ENCODE results near the gene SETBP1. TPM values are rescaled to one million over a fixed set of nuclear protein-coding genes. Genes with fewer than 3 reads are reported as not detected.
A peak's percentile ranks its signal among the peaks of the same experiment; 100 is the strongest.

SETBP1 gene
- total RNA-seq: 10 to 100 TPM; 16.4 to 24.1 (median 19.8) TPM
- 2.0 TPM for polyA plus RNA-seq
- long read RNA-seq, donor 1, partial matches to known transcripts: 2 of 5 reads
- long read RNA-seq, donor 1, other reads (novel, unspliced or antisense): 3 of 5 reads
- long read RNA-seq, donor 2: 0 reads
- long read RNA-seq, donor 3, partial matches to known transcripts: 2 of 6 reads
- long read RNA-seq, donor 3, other reads (novel, unspliced or antisense): 4 of 6 reads
- long read RNA-seq, donor 4, partial matches to known transcripts: 0 of 1 reads
- long read RNA-seq, donor 4, other reads (novel, unspliced or antisense): 1 of 1 reads

DNA sequence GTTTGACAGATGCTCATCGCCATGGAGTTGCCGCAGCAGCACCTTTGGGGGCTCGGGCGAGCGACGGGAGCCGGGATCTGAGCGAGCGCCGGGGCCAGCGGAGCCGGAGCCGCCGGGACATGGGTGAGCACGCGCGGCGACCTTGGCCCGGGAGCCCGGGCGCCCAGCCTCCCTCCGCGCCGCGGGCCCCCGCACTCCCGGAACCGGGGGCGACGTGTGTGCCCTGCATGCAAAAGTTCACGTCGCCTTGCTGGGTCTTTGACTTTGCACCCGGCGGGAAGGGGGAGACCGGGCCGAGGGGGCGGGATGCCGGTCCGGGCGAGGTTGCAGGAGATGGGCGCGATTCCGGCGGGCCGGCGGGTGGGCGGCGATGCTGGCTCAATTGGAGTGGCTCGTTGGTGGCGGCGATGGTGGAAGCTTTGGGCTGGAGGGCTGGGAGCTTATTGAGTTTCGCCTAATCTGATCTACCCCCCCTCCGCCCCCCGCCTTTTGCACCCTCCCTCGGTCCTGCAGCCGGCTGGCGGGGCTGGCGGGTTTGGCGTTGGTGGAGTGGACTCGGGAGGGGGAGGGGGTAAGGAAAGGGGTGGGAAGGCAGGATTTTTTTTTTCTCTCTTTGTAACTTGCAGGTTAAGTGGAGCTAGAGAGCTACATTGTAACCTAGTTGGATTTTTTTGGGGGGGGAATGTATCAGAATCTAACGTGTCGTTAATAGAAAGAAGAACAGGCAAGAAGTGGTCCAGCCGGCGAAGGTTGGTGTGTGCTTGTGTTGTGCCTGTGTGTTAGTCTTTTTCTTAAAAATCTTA, at the start of gene SETBP1:
Gene SETBP1 (plus strand): TSS at position 616 of the 803 bp plus-strand sequence. CDS start 20,459 bp downstream, outside the sequence.
- Histone ChIP-seq H3K27me3 (ENCODE audit: control insufficient read depth, insufficient read depth) (no peaks in the 10 kb centered on the region), H3K27ac (ENCODE audit: low read length) (peak within 1 kb of the TSS; percentile 53), H3K4me1 (ENCODE audit: control insufficient read depth, insufficient read depth, low read length) (no peaks in the 10 kb centered on the region), H3K4me3 (ENCODE audit: low read length) (peak within 1 kb of the TSS; percentile 92), H3K9me3 (ENCODE audit: control insufficient read depth, low read length) (no peaks in the 10 kb centered on the region)
- under 1% methylated on average over 64 of the region's 64 CpGs for WGBS
- peak; percentile 78 to 88 (median 88) for DNase-seq
- intact Hi-C loops (cut with DNase I): loop anchor here in 1 of 4 donors (5.0 kb wide), 2 partner anchors 112 to 217 kb away; no protein-coding TSS in a partner anchor
- peak; percentile 53 to 73 for ATAC-seq

GRCh38 chr18:44632469-44633145, 48.1 kb upstream of the SETBP1 start:
- Histone ChIP-seq H3K4me3 (ENCODE audit: low read length) (no peak overlapping the region), H3K4me1 (ENCODE audit: control insufficient read depth, insufficient read depth, low read length) (no peaks in the 10 kb centered on the region), H3K9me3 (ENCODE audit: control insufficient read depth, low read length) (no peaks in the 10 kb centered on the region), H3K27ac (ENCODE audit: low read length) (no peak overlapping the region), H3K27me3 (ENCODE audit: control insufficient read depth, insufficient read depth) (no peaks in the 10 kb centered on the region)
- ATAC-seq: no peak
- 82% methylated on average over 3 of the region's 3 CpGs for WGBS
- DNase-seq: no peak
- intact Hi-C loops (cut with DNase I): no loop called here

DNA sequence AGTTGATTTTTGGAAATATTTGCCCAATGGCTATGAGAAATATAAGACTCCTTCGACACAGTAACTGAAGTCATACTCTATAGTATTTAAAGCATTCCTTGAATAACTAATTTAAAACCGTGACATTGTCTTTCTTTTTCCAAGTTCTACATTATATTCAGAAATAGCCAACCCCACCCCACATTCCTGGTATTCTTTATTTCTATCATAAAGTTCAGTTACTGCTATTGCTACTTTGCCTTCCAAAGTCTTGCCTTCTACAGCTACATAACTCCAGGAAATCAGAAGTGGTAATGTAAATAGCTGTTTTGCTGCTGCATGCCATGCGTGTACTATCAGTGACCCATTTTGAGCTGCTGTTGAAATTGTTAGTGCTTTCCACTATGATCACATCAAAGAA, 45.1 kb upstream of the SETBP1 start:
- no peaks in the 10 kb centered on the region for H3K9me3 ChIP-seq (ENCODE audit: control insufficient read depth, low read length)
- H3K4me3 ChIP-seq (ENCODE audit: low read length): no peak overlapping the region
- 93% methylated on average over 3 of the region's 3 CpGs for WGBS
- no peak for DNase-seq
- no peak for ATAC-seq
- intact Hi-C loops (cut with DNase I): no loop called here
- no peaks in the 10 kb centered on the region for H3K4me1 ChIP-seq (ENCODE audit: control insufficient read depth, insufficient read depth, low read length)
- H3K27me3 ChIP-seq (ENCODE audit: control insufficient read depth, insufficient read depth): no peaks in the 10 kb centered on the region
- H3K27ac ChIP-seq (ENCODE audit: low read length): no peak overlapping the region

DNA sequence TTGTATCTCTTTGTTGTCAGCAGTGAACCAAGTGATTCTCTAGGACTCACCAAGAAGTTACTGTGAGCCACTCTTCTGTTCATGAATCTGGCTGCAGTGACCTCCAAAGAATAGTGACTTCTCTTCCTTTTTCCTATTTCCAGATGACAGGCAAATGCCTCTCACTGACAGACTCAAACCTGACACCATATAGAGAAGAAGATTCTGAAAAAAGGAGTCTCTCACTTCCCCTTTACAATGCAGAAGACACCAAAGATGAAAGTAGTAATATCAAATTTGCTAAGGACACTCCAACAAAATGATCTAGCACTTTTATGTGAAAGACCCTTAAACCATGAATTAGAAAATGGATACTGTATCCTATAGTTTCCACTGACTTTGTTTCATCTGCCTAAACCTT, 44.4 kb upstream of the SETBP1 start:
- H3K27me3 ChIP-seq (ENCODE audit: control insufficient read depth, insufficient read depth): no peaks in the 10 kb centered on the region
- no peak for DNase-seq
- H3K9me3 ChIP-seq (ENCODE audit: control insufficient read depth, low read length): no peaks in the 10 kb centered on the region
- H3K4me1 ChIP-seq (ENCODE audit: control insufficient read depth, insufficient read depth, low read length): no peaks in the 10 kb centered on the region
- ATAC-seq: no peak
- H3K27ac ChIP-seq (ENCODE audit: low read length): no peak overlapping the region
- no peak overlapping the region for H3K4me3 ChIP-seq (ENCODE audit: low read length)
- intact Hi-C loops (cut with DNase I): no loop called here

GRCh38 chr18:44637210-44638033, 43.3 kb upstream of the SETBP1 start:
- Histone ChIP-seq H3K4me1 (ENCODE audit: control insufficient read depth, insufficient read depth, low read length) (no peaks in the 10 kb centered on the region), H3K27ac (ENCODE audit: low read length) (no peak overlapping the region)
- WGBS: 67% methylated on average over 5 of the region's 5 CpGs

DNA sequence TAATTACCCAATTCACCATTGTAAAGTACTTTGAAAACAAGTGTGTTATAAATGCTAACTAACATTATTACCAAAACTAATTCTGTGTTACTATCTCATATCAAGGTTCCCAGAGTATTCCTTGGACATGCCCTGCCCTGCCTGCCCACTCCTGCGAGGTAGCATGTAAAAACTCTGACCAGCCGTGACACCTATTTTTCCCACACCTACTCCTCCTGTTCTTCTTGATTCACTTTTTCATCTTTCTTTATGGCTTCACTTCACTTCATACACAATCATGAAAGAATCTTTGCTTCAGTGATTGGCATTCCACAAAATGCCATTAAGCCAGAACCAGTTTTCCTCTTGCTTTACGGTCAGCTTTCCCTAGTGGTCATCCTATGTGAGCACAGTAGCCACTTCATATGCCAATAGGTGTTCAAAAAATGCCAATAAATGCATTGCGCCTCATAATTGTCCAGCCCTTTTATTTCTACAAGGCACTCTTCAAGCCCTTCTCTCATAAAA, 42.6 kb upstream of the SETBP1 start:
- ATAC-seq: no peak
- no peak overlapping the region for H3K4me3 ChIP-seq (ENCODE audit: low read length)
- DNase-seq: no peak
- H3K27ac ChIP-seq (ENCODE audit: low read length): no peak overlapping the region
- H3K9me3 ChIP-seq (ENCODE audit: control insufficient read depth, low read length): no peaks in the 10 kb centered on the region
- H3K27me3 ChIP-seq (ENCODE audit: control insufficient read depth, insufficient read depth): no peaks in the 10 kb centered on the region
- intact Hi-C loops (cut with DNase I): no loop called here
- 94% methylated on average over 4 of the region's 4 CpGs for WGBS
- no peaks in the 10 kb centered on the region for H3K4me1 ChIP-seq (ENCODE audit: control insufficient read depth, insufficient read depth, low read length)

More at GRCh38 chr18:44637210-44638033, 43.3 kb upstream of the SETBP1 start:
- H3K9me3 ChIP-seq (ENCODE audit: control insufficient read depth, low read length): no peaks in the 10 kb centered on the region
- no peaks in the 10 kb centered on the region for H3K27me3 ChIP-seq (ENCODE audit: control insufficient read depth, insufficient read depth)
- DNase-seq (no peak), ATAC-seq (no peak)
- intact Hi-C loops (cut with DNase I): no loop called here
- no peak overlapping the region for H3K4me3 ChIP-seq (ENCODE audit: low read length)

DNA sequence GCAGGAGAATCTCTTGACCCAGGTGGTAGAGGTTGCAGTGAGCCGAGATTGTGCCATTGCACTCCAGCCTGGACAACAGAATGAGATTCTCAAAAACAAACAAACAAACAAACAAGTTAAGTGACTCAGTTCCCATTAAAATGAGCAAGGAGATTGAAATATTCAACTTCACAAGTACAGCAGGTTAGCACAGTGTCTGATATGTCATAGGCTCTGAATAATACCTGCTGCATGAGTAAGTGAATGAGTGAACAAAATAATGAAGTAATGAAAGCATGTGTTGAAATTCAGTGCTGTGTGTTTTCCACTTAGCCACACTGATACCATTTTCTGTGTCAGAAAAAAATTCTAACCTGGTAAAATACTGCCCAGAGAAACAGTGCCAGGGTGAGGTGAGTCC, 41.9 kb upstream of the SETBP1 start:
- ATAC-seq (no peak), DNase-seq (no peak)
- 94% methylated on average over 1 of the region's 1 CpG for WGBS
- H3K27ac ChIP-seq (ENCODE audit: low read length): no peak overlapping the region
- H3K4me1 ChIP-seq (ENCODE audit: control insufficient read depth, insufficient read depth, low read length): no peaks in the 10 kb centered on the region
- no peak overlapping the region for H3K4me3 ChIP-seq (ENCODE audit: low read length)
- H3K27me3 ChIP-seq (ENCODE audit: control insufficient read depth, insufficient read depth): no peaks in the 10 kb centered on the region
- intact Hi-C loops (cut with DNase I): no loop called here
- H3K9me3 ChIP-seq (ENCODE audit: control insufficient read depth, low read length): no peaks in the 10 kb centered on the region

DNA sequence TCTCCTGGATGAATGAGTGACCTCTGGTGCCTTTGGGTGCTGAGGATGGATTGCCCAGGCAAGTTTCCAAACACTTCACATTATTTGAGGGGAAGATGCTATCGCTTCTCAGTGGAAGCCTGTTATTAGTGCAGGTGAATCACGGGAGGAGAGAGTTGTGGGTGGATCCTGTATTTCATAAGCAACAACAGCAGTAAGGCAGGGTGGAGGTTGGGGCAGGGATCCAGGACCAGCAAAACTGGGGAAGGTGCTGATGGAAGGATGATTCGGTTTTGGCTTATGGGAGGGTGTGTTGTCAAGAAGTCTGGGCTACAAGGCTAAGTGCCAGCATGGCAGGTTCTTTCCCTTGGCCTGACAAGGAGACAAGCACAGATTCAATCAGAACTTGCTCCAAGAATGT, 37.7 kb upstream of the SETBP1 start:
- Histone ChIP-seq H3K9me3 (ENCODE audit: control insufficient read depth, low read length) (no peaks in the 10 kb centered on the region), H3K4me3 (ENCODE audit: low read length) (no peak overlapping the region), H3K27me3 (ENCODE audit: control insufficient read depth, insufficient read depth) (no peaks in the 10 kb centered on the region), H3K27ac (ENCODE audit: low read length) (no peak overlapping the region), H3K4me1 (ENCODE audit: control insufficient read depth, insufficient read depth, low read length) (no peaks in the 10 kb centered on the region)
- DNase-seq: no peak
- 87% methylated on average over 3 of the region's 3 CpGs for WGBS
- ATAC-seq: no peak
- intact Hi-C loops (cut with DNase I): no loop called here

- no peak overlapping the region for H3K4me3 ChIP-seq (ENCODE audit: low read length)
- DNase-seq (peak in 2 of 3 donors; percentile 27 to 59), ATAC-seq (peak; percentile 97 to 98)
- no peaks in the 10 kb centered on the region for H3K4me1 ChIP-seq (ENCODE audit: control insufficient read depth, insufficient read depth, low read length)
- H3K27me3 ChIP-seq (ENCODE audit: control insufficient read depth, insufficient read depth): no peaks in the 10 kb centered on the region
- H3K9me3 ChIP-seq (ENCODE audit: control insufficient read depth, low read length): no peaks in the 10 kb centered on the region
- H3K27ac ChIP-seq (ENCODE audit: low read length): no peak overlapping the region
- 14% methylated on average over 6 of the region's 6 CpGs for WGBS
- intact Hi-C loops (cut with DNase I): no loop called here
These were observed 29.2 kb upstream of the SETBP1 start for GRCh38 chr18:44651478-44651877.

- 79% methylated on average over 6 of the region's 6 CpGs for WGBS
- Histone ChIP-seq H3K4me1 (ENCODE audit: control insufficient read depth, insufficient read depth, low read length) (no peaks in the 10 kb centered on the region), H3K4me3 (ENCODE audit: low read length) (no peak overlapping the region), H3K9me3 (ENCODE audit: control insufficient read depth, low read length) (no peaks in the 10 kb centered on the region), H3K27me3 (ENCODE audit: control insufficient read depth, insufficient read depth) (no peaks in the 10 kb centered on the region), H3K27ac (ENCODE audit: low read length) (no peak overlapping the region)
- peak; percentile 51 to 58 for ATAC-seq
- intact Hi-C loops (cut with DNase I): no loop called here
- DNase-seq: no peak
These were observed 28.6 kb upstream of the SETBP1 start for GRCh38 chr18:44651918-44652572.

Measured in right cardiac atrium (tissue), 5 donors.